ENCODE results near the gene SHISA2. TPM values are rescaled to one million over a fixed set of nuclear protein-coding genes. Genes with fewer than 3 reads are reported as not detected.

The SHISA2 gene
- total and polyA plus RNA-seq, 4 donors, result under 0.01 to 2.1 TPM; not detected in 2

DNA sequence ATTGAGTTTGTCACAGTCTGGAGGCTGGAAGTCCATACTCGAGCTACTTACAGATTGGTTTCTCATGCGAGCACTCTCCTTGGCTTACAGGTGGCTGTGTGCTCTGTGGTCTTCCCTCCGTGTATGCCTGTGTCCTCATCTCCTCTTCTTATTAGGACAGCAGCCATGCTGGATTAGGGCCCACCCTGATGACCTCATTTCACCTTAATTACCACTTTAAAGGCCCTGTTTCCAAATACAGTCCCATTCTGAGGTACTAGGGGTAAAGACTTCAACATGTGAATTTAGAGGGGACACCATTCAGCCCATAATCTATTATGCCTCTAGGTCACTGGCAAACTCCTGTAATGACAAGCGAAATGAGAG lies 40.6 kb downstream of the SHISA2 start:
- Histone ChIP-seq H3K27ac (ENCODE audit: low read depth in 1 of 2, low read length in 2 of 2) (no peak overlapping the region), H3K36me3 (ENCODE audit: control insufficient read depth in 4 of 4, insufficient read depth in 3 of 4, low read depth in 1 of 4, low read length in 3 of 4) (no peaks in the 10 kb centered on the region), H3K27me3 (ENCODE audit: control insufficient read depth in 4 of 4, insufficient read depth in 4 of 4, low read length in 3 of 4) (peaks cover 0 to 8% (median 3%) of the 10 kb centered on the region in 4 donors), H3K4me1 (ENCODE audit: control insufficient read depth in 4 of 4, insufficient read depth in 4 of 4, low read length in 3 of 4) (no peaks in the 10 kb centered on the region), H3K9ac (ENCODE audit: low read depth in 1 of 2, low read length in 2 of 2) (no peak overlapping the region), H3K9me3 (ENCODE audit: control insufficient read depth in 4 of 4, low read length in 3 of 4) (no peaks in the 10 kb centered on the region), H3K4me3 (ENCODE audit: low read depth in 1 of 3, low read length in 3 of 3) (no peak overlapping the region)
- DNase-seq (ENCODE audit: low spot score), result no peak
- WGBS, result 87% methylated on average over 4 of the region's 4 CpGs
- TF ChIP-seq RAD21 (IDR thresholded peaks at IDR 0.05) (no peak), EGR1 (IDR thresholded peaks at IDR 0.05; ENCODE audit: low read depth in 2 of 2) (no peak), HNF4G (IDR thresholded peaks at IDR 0.05) (no peak), FOXA1 (IDR thresholded peaks at IDR 0.05) (no peak), FOXA2 (IDR thresholded peaks at IDR 0.05) (no peak), NR2F2 (IDR thresholded peaks at IDR 0.05) (no peak), YY1 (IDR thresholded peaks at IDR 0.05) (no peak), TAF1 (conservative IDR thresholded peaks at IDR 0.05) (no peak), HNF4A (conservative IDR thresholded peaks at IDR 0.05) (no peak), GABPA (IDR thresholded peaks at IDR 0.05 in 1 of 2, conservative IDR thresholded peaks at IDR 0.05 in 1 of 2) (no peak), SP1 (IDR thresholded peaks at IDR 0.05) (no peak), RXRA (IDR thresholded peaks at IDR 0.05) (no peak)
- TF ChIP-seq, protein P1, sequence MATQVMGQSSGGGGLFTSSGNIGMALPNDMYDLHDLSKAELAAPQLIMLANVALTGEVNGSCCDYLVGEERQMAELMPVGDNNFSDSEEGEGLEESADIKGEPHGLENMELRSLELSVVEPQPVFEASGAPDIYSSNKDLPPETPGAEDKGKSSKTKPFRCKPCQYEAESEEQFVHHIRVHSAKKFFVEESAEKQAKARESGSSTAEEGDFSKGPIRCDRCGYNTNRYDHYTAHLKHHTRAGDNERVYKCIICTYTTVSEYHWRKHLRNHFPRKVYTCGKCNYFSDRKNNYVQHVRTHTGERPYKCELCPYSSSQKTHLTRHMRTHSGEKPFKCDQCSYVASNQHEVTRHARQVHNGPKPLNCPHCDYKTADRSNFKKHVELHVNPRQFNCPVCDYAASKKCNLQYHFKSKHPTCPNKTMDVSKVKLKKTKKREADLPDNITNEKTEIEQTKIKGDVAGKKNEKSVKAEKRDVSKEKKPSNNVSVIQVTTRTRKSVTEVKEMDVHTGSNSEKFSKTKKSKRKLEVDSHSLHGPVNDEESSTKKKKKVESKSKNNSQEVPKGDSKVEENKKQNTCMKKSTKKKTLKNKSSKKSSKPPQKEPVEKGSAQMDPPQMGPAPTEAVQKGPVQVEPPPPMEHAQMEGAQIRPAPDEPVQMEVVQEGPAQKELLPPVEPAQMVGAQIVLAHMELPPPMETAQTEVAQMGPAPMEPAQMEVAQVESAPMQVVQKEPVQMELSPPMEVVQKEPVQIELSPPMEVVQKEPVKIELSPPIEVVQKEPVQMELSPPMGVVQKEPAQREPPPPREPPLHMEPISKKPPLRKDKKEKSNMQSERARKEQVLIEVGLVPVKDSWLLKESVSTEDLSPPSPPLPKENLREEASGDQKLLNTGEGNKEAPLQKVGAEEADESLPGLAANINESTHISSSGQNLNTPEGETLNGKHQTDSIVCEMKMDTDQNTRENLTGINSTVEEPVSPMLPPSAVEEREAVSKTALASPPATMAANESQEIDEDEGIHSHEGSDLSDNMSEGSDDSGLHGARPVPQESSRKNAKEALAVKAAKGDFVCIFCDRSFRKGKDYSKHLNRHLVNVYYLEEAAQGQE (IDR thresholded peaks at IDR 0.05), result no peak
- TF ChIP-seq, protein P2, sequence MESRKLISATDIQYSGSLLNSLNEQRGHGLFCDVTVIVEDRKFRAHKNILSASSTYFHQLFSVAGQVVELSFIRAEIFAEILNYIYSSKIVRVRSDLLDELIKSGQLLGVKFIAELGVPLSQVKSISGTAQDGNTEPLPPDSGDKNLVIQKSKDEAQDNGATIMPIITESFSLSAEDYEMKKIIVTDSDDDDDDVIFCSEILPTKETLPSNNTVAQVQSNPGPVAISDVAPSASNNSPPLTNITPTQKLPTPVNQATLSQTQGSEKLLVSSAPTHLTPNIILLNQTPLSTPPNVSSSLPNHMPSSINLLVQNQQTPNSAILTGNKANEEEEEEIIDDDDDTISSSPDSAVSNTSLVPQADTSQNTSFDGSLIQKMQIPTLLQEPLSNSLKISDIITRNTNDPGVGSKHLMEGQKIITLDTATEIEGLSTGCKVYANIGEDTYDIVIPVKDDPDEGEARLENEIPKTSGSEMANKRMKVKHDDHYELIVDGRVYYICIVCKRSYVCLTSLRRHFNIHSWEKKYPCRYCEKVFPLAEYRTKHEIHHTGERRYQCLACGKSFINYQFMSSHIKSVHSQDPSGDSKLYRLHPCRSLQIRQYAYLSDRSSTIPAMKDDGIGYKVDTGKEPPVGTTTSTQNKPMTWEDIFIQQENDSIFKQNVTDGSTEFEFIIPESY (IDR thresholded peaks at IDR 0.05), result no peak
- TF ChIP-seq, protein P3, sequence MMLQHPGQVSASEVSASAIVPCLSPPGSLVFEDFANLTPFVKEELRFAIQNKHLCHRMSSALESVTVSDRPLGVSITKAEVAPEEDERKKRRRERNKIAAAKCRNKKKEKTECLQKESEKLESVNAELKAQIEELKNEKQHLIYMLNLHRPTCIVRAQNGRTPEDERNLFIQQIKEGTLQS (IDR thresholded peaks at IDR 0.05), result no peak
- TF ChIP-seq, protein P4, sequence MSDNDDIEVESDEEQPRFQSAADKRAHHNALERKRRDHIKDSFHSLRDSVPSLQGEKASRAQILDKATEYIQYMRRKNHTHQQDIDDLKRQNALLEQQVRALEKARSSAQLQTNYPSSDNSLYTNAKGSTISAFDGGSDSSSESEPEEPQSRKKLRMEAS (IDR thresholded peaks at IDR 0.05), result no peak
- TF ChIP-seq, protein P5, sequence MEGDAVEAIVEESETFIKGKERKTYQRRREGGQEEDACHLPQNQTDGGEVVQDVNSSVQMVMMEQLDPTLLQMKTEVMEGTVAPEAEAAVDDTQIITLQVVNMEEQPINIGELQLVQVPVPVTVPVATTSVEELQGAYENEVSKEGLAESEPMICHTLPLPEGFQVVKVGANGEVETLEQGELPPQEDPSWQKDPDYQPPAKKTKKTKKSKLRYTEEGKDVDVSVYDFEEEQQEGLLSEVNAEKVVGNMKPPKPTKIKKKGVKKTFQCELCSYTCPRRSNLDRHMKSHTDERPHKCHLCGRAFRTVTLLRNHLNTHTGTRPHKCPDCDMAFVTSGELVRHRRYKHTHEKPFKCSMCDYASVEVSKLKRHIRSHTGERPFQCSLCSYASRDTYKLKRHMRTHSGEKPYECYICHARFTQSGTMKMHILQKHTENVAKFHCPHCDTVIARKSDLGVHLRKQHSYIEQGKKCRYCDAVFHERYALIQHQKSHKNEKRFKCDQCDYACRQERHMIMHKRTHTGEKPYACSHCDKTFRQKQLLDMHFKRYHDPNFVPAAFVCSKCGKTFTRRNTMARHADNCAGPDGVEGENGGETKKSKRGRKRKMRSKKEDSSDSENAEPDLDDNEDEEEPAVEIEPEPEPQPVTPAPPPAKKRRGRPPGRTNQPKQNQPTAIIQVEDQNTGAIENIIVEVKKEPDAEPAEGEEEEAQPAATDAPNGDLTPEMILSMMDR (IDR thresholded peaks at IDR 0.05; ENCODE audit: low read depth, low read length, missing input control), result no peak

All from liver (tissue), 9 donors.